ENCODE measurements around the gene TMC6. TPM values are rescaled to one million over a fixed set of nuclear protein-coding genes. Genes with fewer than 3 reads are reported as not detected.

Gene TMC6
- total and polyA plus RNA-seq, 7 donors, result 5.3 to 145 (median 10.5) TPM

DNA sequence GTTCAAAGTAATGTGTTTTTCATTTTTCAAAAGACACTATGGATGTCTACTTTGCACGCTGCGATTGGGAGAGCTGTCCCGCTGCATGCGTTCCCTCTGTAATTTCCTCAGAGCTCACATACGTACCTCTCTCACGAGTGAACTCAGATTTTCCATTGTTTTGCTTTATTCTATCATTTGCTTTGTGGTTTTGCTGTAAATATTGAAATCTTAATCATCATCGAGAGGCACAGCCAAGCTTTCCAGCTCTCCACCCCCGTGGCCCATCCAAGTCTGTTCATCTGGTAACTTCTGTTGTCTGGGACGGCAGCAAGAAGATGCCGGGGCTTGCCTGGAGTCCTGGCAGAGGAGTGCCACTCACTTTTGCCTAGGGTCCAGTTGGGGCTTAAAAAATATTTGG, 21.1 kb downstream of the TMC6 start:
- no peak overlapping the region for H3K4me3 ChIP-seq
- H3K36me3 ChIP-seq, result peaks cover 0 to 42% (median 11%) of the 10 kb centered on the region in 4 donors
- intact Hi-C loops (cut with DNase I), result no loop called here
- TF ChIP-seq POLR2A (IDR thresholded peaks at IDR 0.05), result no peak
- TF ChIP-seq POLR2AphosphoS5 (IDR thresholded peaks at IDR 0.05), result no peak
- TF ChIP-seq, protein P1, sequence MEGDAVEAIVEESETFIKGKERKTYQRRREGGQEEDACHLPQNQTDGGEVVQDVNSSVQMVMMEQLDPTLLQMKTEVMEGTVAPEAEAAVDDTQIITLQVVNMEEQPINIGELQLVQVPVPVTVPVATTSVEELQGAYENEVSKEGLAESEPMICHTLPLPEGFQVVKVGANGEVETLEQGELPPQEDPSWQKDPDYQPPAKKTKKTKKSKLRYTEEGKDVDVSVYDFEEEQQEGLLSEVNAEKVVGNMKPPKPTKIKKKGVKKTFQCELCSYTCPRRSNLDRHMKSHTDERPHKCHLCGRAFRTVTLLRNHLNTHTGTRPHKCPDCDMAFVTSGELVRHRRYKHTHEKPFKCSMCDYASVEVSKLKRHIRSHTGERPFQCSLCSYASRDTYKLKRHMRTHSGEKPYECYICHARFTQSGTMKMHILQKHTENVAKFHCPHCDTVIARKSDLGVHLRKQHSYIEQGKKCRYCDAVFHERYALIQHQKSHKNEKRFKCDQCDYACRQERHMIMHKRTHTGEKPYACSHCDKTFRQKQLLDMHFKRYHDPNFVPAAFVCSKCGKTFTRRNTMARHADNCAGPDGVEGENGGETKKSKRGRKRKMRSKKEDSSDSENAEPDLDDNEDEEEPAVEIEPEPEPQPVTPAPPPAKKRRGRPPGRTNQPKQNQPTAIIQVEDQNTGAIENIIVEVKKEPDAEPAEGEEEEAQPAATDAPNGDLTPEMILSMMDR (IDR thresholded peaks at IDR 0.05), result no peak
- no peak for TF ChIP-seq EP300 (IDR thresholded peaks at IDR 0.05)
- peak; percentile 60 for DNase-seq
- H3K27me3 ChIP-seq, result no peaks in the 10 kb centered on the region
- no peaks in the 10 kb centered on the region for H3K9me3 ChIP-seq
- 78 to 82% methylated on average over 10 of the region's 10 CpGs for WGBS, 2 donors
- H3K27ac ChIP-seq, result no peak overlapping the region
- H3K4me1 ChIP-seq, result peaks cover 0 to 3% (median under 1%) of the 10 kb centered on the region in 4 donors

DNA sequence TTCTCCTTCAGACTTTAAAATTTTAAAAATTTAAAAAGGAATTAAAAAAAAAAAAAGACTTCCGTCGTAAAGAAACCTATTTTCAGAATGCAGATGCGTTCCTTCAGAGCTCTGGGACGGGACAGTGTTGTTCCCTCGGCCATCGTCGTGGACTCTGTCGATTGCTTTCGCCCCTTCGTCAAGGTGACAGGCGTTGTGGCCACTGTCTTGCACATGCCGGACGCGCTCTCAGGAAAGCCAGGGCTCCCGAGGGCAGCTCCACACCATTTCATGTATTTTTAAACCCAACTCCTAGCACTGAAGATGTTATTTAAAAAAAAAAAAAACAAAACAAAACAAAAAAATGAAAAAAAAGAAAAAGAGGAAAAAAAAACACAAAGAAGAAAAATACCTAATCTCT, 22.3 kb downstream of the TMC6 start:
- peaks cover 0 to 54% (median 11%) of the 10 kb centered on the region in 4 donors for H3K36me3 ChIP-seq
- H3K4me1 ChIP-seq, result no peaks in the 10 kb centered on the region
- no peaks in the 10 kb centered on the region for H3K9me3 ChIP-seq
- no peaks in the 10 kb centered on the region for H3K27me3 ChIP-seq
- peak; percentile 56 for DNase-seq
- intact Hi-C loops (cut with DNase I), result no loop called here
- WGBS, 2 donors, result 89 to 93% methylated on average over 15 of the region's 15 CpGs
- TF ChIP-seq POLR2A (IDR thresholded peaks at IDR 0.05) (no peak), EP300 (IDR thresholded peaks at IDR 0.05) (no peak), POLR2AphosphoS5 (IDR thresholded peaks at IDR 0.05) (no peak)
- TF ChIP-seq, protein P1 (IDR thresholded peaks at IDR 0.05), result no peak
- H3K27ac ChIP-seq, result no peak overlapping the region
- H3K4me3 ChIP-seq, result no peak overlapping the region

DNA sequence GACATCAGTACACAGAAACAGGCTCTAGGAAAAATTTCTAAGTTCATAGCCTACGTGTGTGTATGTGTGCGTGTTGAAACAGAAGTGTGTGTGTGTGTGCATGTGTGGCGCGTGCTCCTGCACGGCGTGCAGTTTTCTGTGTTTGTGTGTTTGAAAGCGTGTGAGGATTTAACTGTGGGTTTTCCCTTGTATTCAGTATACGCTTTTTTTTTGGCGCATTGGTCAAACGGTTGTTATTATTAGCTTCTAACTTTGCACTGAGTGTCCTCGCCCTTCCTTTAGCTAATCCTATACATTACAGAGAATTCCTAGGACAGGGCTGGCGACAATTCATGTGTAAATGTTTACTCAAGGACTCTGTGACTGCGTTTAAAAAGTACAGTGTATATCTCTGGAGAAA, 23.0 kb downstream of the TMC6 start:
- Histone ChIP-seq H3K4me3 (no peak overlapping the region), H3K4me1 (no peaks in the 10 kb centered on the region), H3K36me3 (peaks cover 0 to 56% (median 11%) of the 10 kb centered on the region in 4 donors), H3K9me3 (no peaks in the 10 kb centered on the region), H3K27me3 (no peaks in the 10 kb centered on the region), H3K27ac (no peak overlapping the region)
- DNase-seq, result peak; percentile 13
- TF ChIP-seq POLR2A (IDR thresholded peaks at IDR 0.05), result no peak
- TF ChIP-seq, protein P1 (IDR thresholded peaks at IDR 0.05), result no peak
- TF ChIP-seq EP300 (IDR thresholded peaks at IDR 0.05), result no peak
- TF ChIP-seq POLR2AphosphoS5 (IDR thresholded peaks at IDR 0.05), result no peak
- WGBS, 2 donors, result 65 to 67% methylated on average over 13 of the region's 13 CpGs
- intact Hi-C loops (cut with DNase I), result no loop called here

DNA sequence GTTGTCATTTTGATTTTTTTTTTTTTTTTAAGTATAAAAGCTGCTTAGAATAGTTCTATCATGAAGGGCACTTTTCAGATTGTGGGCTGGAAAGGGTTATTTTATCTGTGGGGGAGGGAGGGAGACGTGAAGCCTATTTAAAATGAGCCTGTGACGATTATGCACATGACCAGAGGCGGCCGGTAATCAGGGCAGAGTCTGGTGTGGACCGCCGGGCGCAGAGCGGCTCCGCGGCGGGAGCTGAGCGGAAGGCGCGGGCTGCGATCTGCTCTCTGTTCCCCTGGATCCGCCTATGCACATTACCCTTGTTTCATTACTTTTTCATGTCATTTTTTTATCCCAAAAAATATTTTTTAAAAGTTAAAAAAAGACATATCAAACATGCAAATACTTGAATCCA, 23.5 kb downstream of the TMC6 start:
- H3K27ac ChIP-seq, result no peak overlapping the region

More for the DNA sequence above, 23.5 kb downstream of the TMC6 start:
- 91 to 92% methylated on average over 16 of the region's 16 CpGs for WGBS, 2 donors
- H3K4me3 ChIP-seq, result no peak overlapping the region
- peak; percentile 18 for DNase-seq
- no peaks in the 10 kb centered on the region for H3K9me3 ChIP-seq
- no peaks in the 10 kb centered on the region for H3K4me1 ChIP-seq
- H3K36me3 ChIP-seq, result peaks cover 0 to 60% (median 13%) of the 10 kb centered on the region in 4 donors
- no peaks in the 10 kb centered on the region for H3K27me3 ChIP-seq
- TF ChIP-seq POLR2A (IDR thresholded peaks at IDR 0.05), result no peak
- TF ChIP-seq, protein P1 (IDR thresholded peaks at IDR 0.05), result no peak
- TF ChIP-seq EP300 (IDR thresholded peaks at IDR 0.05), result no peak
- no peak for TF ChIP-seq POLR2AphosphoS5 (IDR thresholded peaks at IDR 0.05)
- intact Hi-C loops (cut with DNase I), result no loop called here

All from sigmoid colon (tissue), 7 donors.